HG03439 (cell line): ENCODE measurements around the gene PLEKHA6.

Source experiments
- ATAC-seq: cut with Tn5 transposase; IDR thresholded peaks from one replicate; pipeline ENCODE4 v1.9.1; 2021; ENCODE audit warnings: mild to moderate bottlenecking, moderate library complexity; ENCODE audit not compliant: unreplicated experiment

PLEKHA6 gene, protein sequence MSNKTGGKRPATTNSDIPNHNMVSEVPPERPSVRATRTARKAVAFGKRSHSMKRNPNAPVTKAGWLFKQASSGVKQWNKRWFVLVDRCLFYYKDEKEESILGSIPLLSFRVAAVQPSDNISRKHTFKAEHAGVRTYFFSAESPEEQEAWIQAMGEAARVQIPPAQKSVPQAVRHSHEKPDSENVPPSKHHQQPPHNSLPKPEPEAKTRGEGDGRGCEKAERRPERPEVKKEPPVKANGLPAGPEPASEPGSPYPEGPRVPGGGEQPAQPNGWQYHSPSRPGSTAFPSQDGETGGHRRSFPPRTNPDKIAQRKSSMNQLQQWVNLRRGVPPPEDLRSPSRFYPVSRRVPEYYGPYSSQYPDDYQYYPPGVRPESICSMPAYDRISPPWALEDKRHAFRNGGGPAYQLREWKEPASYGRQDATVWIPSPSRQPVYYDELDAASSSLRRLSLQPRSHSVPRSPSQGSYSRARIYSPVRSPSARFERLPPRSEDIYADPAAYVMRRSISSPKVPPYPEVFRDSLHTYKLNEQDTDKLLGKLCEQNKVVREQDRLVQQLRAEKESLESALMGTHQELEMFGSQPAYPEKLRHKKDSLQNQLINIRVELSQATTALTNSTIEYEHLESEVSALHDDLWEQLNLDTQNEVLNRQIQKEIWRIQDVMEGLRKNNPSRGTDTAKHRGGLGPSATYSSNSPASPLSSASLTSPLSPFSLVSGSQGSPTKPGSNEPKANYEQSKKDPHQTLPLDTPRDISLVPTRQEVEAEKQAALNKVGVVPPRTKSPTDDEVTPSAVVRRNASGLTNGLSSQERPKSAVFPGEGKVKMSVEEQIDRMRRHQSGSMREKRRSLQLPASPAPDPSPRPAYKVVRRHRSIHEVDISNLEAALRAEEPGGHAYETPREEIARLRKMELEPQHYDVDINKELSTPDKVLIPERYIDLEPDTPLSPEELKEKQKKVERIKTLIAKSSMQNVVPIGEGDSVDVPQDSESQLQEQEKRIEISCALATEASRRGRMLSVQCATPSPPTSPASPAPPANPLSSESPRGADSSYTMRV

DNA sequence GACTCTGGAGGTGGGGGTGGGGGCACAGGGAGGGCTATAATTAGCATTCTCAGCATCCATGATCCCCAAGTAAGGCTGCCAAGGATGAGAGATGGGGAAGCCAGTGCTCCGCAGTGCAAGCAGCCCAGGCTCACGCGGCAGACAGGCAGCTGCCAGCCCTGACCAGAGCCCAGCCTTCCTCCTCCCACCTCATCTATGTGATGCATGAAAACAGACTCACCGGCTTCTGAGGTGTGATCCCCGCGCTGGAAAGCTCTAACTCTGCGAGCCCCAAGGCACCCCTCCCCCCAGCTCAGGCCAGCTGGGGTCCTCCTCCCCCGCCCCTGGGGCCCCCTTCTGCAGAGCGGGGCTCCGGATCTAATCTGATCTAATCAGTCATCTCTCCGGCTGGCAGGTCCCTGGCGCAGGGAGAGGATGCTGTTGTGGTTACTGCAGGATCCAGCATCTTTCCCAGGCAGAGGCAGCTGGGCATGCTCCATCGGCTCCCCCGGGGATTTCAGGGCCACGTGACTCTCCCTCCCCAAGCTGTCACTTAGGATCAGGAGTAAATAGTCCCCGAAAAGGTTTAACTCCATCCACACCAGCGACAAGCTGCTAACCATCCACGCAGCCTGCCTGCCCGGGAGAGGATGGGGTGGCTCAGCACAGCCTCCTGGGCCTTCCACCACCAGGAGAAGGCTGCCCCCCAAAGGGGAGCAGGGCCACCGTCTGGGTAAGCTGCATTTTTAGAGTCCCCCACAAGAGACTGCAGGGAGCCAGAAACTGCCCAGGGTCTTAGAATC lies at the start of gene PLEKHA6:
Gene PLEKHA6, minus strand, starts transcription at position 456 of the 782 bp plus-strand sequence. CDS start 86,202 bp downstream, outside the sequence.
- ATAC-seq, result no peak

DNA sequence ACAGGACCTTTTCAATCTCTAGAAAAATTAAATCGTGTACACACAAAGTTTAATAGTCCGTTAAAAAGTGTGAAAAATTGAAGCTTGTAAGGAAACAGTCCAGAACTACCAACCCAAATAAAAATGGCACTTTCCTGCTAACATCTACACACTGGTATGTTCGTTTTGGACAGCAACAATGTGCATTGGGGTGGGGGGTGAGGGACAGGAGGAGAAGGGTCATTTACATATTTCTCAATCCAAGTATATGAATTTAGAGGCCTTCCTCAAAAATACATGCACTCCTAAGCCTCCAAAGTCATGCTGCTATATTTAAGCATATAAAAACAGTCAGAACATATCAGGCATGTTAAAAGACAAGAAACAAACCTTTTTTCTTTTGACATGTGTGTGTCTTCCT lies 49.4 kb upstream of the PLEKHA6 start:
- no peak for ATAC-seq

DNA sequence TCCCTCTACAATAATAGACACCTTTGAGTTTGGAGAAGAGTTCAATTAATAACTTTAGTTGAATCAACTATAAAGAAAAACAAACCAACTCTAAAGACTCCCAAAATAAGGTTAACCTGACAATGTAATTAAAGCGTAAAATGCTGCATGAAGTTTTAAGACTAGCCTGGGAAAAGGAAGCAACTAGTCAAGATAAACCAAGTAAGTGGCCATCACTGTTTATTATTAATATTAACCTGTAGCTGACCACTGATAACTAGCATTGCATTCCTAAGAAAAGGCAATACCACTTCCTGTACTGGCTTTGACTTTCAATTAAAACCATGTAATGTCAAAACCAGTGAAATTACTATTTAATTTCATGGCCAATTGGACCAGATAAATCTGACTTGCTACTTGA lies 48.9 kb upstream of the PLEKHA6 start:
- no peak for ATAC-seq

DNA sequence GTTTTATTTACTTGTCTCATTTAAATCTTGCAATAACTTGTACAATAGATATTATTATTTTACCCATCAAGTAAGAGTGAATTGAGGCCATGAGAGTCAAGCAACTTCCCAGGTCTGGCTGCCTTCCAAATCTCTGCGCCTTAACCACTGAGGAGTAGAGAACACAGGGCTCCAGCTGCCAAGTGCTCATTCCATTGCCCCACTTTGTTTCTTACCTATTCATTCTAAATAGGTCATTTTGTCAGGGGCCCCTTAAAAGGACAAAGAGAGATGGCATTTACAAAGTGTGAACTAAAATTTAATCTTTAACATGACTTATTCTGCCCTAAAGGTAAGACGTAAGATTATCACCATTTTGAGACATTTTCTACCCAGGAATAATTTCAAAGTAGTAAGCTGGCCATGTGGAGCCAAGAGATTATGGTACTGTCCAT lies 48.4 kb upstream of the PLEKHA6 start:
- ATAC-seq, result no peak

DNA sequence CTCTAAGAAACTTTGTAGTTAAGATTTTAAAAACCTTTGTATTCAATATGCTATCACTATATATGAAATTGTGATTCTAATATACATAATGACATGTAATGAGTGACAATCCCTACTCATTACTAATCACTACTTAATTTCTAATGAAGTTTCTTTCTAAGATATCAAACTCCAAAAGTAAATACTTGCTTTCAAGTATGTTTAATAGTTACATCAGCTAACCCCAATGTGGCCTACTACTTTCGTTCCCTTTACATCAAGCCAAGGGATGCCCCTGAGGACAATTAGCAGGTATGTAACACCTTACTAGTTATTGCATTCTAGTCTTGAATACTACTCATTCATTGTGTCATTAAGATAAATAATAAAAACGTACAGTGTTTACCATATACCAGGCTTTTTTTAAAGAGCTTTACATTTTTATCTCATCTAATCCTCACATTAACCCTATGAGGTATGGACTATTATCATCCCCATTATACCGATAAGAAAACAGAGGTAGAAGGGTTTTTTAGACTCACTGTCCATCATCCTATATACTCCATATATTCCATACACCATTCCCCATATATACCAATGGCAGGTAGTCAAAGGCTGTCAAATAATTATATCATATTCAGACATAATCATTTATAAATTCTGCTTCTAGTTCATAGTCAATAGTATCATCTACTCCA lies 47.7 kb upstream of the PLEKHA6 start:
- ATAC-seq, result no peak

DNA sequence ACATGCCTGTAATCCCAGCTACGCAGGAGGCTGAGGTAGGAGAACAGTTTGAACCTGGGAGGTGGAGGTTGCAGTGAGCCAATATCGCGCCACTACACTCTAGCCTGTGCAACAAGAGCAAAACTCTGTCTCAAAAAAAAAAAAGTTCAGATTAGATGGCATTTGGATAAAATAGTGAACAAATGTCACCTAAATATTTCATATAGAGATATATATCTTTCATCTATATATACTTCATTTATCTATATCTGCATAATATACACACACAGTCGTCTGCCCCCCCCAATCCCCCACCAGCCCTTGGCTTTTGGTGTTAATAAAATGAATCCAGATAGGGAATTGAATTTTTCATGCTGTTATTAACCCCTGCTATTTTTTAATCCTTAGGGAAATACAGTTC lies 46.9 kb upstream of the PLEKHA6 start:
- no peak for ATAC-seq

DNA sequence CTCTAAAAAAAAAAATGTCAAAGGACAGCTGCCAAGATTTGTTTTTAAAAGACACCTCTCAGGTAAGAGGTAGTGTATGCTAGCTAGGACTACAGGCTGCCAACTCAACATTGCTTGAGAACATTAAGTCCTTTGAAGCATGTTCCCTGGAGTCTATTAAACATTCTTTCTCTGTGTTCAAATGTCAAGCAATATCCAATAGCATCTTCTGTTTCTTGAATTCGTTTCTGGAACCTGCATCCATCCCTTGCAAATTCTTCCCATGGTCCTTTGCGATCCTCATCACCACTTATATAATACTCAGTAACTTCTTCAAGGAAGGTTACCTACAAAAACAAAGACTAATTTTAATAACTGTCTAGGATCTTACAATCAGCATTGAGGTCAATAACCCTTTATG lies 46.3 kb upstream of the PLEKHA6 start:
- no peak for ATAC-seq

DNA sequence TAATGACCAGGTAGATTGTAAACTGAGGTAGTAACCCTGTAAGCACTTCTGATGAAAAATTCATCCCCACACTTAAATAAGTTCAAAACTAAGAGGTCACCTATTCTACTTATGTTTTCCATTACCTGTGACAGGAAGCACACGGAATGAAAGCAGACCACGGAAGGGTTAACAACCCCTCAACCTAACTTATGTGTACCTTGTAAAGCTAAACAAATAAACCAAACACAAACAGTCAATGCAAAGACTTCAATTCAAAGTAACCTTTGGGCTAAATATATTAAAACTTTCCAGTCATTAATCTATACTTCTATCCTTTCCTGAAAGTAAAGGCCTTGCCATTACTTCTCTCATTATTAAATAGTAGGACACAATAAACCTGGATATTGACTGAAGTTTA lies 44.9 kb upstream of the PLEKHA6 start:
- no peak for ATAC-seq

DNA sequence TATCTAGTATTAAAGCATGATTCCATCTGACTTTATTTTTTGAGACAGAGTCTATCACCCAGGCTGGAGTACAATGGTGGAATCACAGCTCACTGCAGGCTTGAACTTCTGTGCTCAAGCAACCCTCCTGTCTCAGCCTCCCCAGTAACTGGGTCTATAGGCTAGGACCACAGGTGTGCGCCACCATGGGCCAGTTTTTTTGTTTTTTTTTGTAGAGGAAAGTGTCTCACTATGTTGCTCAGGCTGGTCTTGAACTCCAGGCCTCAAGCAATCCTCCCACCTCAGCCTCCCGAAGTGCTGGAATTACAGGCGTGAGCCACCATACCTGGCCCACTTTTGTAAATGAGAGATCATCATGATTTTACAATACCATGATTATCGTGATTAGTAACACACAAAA lies 42.7 kb upstream of the PLEKHA6 start:
- ATAC-seq, result no peak

DNA sequence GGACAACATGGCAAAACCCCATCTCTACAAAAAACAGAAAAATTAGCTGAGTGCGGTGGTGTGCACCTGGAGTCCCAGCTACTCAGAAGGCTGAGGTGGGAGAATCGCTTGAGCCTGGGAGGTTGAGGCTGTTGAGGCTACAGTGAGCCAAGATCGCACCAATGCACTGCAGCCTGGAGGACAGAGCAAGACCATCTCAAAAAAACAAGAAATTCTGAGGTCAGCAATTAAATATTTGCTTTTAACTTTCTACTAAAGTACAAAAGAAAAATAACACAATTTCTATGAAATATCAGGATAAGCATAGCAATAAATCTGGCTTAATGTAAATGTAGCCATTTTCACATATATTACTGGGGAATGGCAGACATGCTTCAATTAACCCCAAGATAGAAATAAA lies 42.0 kb upstream of the PLEKHA6 start:
- no peak for ATAC-seq

DNA sequence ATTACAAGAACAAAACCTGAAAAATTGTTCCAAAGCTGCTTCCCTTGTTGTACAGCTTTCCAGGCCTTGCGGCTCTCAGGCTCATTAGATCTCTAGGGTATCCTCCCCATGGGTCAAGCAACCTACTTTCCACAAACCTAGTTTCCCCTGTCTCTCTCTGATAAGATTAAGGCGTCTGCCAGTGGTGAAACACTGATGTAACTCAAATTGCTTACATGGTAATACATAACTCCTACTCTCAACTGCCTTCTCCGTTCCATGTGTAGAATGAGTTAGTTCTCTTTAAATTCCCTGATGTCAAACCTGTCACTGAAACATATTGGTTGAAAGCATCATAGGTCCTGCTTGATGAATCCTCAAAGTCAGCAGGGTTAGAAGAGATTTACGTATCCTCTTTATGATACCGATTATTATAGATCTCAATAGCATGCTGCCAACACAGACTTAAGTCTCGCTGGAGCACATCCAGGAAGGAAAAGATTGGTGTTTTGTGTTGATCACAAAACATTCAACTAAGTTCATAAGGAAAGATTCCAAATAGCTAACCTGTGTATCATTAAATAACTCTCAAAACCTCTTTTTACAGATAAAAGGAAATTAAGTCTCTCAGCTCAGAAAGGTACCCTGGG lies 41.3 kb upstream of the PLEKHA6 start:
- no peak for ATAC-seq

DNA sequence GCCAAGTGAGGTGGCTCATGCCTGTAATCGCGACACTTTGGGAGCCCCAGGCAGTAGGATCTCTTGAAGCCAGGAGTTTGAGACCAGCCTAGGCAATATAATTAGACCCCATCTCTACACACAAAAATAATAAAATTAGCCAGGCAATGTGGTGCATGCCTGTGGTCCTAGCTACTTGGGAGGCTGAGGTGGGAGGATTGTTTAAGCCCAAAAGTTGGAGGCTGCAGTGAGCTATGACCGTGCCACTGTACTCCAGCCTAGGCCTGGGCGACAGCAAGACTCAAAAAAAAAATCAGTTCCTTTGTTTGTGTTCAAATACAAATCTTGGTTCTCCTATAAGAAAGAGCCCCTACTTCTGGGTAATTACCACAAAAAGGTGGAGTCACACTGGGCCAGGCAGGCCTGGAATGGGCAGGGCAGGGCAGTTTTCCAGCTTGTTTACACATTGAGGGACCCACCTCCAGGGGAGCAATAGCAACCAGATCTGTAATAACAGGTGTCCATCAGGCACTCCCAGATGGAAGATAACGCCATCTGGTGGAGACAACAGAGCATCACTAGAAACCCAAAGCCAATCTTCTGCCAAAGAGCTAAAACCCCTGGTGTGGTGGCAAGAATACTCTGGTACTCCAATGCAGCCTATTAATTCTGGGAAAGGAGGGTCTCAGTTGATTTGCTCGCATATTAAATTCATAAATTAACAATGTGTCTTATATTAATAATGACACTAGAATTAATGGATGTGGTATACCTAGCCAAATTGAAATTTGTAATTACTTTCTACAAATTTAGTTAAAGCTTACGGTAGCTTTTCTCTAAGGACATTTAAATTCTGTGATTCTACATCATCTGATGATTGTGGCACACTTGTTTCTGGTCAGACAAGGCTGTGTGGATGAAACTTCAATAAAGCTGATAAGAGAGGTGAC lies 38.7 kb upstream of the PLEKHA6 start:
- peak; percentile 74 for ATAC-seq

DNA sequence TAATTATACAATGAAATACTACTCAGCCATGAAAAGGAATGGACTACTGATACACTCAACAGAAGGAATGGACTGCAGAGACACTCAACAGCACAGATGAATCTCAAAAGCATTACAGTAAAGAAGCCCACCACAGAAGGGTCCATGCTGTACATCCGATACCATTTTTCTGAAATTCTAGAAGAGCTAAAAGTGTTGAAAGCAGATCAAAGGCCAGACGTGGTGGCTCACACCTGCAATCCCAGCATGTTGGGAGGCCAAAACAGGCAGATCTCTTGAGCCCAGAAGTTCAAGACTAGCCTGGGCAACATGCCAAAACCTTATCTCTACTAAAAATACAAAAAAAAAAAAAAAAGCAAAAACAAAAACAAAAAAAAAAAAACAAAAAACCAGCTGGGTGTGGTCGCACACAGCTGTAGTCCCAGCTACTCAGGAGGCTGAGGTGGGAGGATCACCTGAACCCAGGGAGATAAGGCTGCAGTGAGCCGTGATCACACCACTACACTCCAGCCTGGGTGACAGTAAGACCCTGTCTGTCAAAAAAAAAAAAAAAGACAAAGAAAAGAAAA lies 36.4 kb upstream of the PLEKHA6 start:
- no peak for ATAC-seq

DNA sequence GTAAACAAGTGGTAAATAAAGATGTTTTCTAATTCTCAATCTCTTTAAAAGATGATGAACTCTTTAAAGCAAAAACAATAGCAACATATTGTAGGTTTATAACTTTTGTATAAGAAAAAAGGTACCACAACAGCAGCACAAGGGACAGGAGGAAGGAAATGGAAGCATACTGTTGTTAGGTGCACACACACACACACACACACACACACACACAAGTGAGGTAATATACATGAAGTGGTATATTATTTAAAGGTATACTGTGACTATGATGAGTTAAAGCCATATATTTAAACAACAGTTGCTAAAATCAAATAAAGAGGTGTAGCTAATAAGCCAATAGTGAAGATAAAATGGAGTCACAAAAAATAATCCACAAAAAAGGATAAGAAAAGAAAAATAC lies 31.9 kb upstream of the PLEKHA6 start:
- ATAC-seq, result no peak

DNA sequence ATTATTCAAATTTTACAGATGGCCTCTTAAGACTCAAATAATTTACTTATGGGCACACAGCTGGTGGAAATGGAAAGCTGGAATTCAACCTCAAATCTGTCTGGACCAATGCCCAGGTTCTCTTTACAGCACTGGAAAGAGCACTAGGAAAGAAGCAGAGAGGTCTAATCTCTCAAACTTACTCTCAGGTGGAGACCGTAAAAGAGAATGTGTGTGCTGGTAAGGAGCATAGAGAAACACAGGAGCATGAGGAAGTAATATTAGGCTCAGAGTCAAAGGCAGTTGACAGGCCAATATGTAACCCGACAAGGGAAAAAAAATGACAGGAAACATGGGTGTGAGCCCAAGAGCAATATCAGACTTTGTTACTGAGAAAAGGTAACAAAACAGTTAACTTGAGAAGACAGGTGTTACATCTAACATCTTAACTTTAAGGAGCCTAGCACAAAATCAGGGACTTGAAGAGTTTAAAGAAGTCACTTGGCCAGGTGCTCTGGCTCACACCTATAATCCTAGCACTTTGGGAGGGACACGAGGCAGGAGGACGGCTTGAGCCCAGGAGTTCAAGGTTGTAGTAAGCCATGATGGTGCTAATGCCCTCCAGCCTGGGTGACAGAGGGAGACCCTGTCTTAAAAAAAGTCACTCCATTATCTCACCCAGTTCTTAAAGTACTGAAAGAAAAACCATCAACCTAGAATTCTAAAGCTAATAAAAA lies 31.2 kb upstream of the PLEKHA6 start:
- no peak for ATAC-seq

DNA sequence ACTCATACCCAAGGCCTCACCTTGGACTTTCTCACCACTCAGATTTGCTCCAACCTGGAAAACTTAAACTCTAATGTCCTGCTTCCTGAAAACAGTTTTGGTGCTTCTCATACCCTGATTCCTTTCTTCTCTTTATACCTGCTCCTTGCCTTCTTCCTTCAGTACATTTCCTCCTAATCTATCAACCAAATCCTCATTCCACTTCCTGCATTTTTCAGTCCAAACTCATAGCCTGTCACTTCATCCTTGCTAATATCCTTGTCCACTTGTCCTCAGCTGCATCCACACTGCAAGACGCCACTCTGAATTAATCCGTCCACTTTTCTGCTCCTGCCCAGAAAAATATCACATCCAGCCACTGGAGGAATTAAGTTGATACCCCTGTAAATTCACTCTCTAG lies 26.0 kb upstream of the PLEKHA6 start:
- ATAC-seq, result no peak

DNA sequence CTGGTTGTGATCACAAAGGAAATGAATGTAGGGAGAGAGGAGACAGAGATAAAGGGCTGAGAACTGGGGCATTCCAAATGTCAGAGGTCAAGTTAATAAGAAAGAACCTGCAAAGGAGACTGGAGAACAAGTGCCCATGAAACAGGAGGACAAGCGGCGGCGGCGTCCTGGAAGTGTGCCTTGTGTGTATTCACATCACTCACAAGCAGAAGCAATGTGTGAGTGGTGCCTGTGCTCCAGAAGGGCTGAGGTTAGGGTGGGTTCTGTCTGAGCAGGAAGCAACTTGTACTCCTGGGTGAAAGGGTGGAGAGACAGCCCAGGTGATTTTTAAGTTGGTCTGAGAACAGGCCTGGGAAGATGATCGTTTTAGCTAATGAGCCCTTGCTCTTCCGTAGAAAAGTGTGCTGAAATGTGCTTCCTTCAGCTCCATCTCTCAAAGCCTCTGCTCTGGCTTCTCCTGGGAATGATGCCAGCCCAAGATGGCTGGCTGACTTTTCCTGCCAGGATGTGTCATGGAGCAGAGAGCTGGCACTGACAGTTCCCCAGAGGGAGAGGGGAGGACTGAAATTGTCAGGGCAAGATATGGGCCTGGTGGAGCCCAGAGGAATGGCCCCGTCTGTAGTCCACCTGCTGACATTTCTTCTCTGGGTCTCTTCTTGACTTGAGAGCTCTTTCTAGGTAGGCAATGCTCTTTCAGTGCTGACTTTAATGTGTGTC lies 25.1 kb upstream of the PLEKHA6 start:
- no peak for ATAC-seq
